CD4-positive, alpha-beta T cell treated with Interleukin-15 for 4 hours (primary cell): ENCODE data around the gene SPAG16.
"Not testable (repeated sequence)": the region's sequence is repeated elsewhere in the genome, so short reads cannot be mapped to it uniquely, and the experiment has no call there.

Experiments used
- DNase-seq: peaks from one replicate; pipeline ENCODE4 v3.0.0-alpha.2; 2020; ENCODE audit warnings: low spot score

The SPAG16 gene

GRCh38 chr2:213703406-213704098 lies 419.3 kb downstream of the SPAG16 start:
- DNase-seq: no peak

GRCh38 chr2:213710164-213710563 lies 425.9 kb downstream of the SPAG16 start:
- no peak for DNase-seq

- DNase-seq: not testable (repeated sequence)
Observed at GRCh38 chr2:213718411-213718810, 434.1 kb downstream of the SPAG16 start.

- DNase-seq: no peak
Observed at GRCh38 chr2:213722565-213722964, 438.3 kb downstream of the SPAG16 start.

- DNase-seq: no peak
Observed at GRCh38 chr2:213723041-213723560, 438.8 kb downstream of the SPAG16 start.

GRCh38 chr2:213723707-213724106 lies 439.4 kb downstream of the SPAG16 start:
- DNase-seq: no peak

GRCh38 chr2:213726101-213726500 lies 441.8 kb downstream of the SPAG16 start:
- no peak for DNase-seq

- DNase-seq: no peak
Observed at GRCh38 chr2:213733893-213734292, 449.6 kb downstream of the SPAG16 start.

GRCh38 chr2:213740453-213740852 lies 456.2 kb downstream of the SPAG16 start:
- no peak for DNase-seq

GRCh38 chr2:213751446-213751845 lies 467.2 kb downstream of the SPAG16 start:
- no peak for DNase-seq

- no peak for DNase-seq
Observed at GRCh38 chr2:213752575-213752974, 468.3 kb downstream of the SPAG16 start.

GRCh38 chr2:213757525-213757924 lies 473.3 kb downstream of the SPAG16 start:
- no peak for DNase-seq

GRCh38 chr2:213763354-213763753 lies 479.1 kb downstream of the SPAG16 start:
- no peak for DNase-seq

- no peak for DNase-seq
Observed at GRCh38 chr2:213763963-213764362, 479.7 kb downstream of the SPAG16 start.

- DNase-seq: no peak
Observed at GRCh38 chr2:213764849-213765248, 480.6 kb downstream of the SPAG16 start.

GRCh38 chr2:213766062-213766461 lies 481.8 kb downstream of the SPAG16 start:
- DNase-seq: no peak

- DNase-seq: no peak
Observed at GRCh38 chr2:213766465-213766901, 482.2 kb downstream of the SPAG16 start.

GRCh38 chr2:213787869-213788268 lies 503.6 kb downstream of the SPAG16 start:
- DNase-seq: no peak

- no peak for DNase-seq
Observed at GRCh38 chr2:213789940-213790339, 505.7 kb downstream of the SPAG16 start.

- DNase-seq: no peak
Observed at GRCh38 chr2:213792045-213792444, 507.8 kb downstream of the SPAG16 start.

- no peak for DNase-seq
Observed at GRCh38 chr2:213806125-213806726, 522.0 kb downstream of the SPAG16 start.

- no peak for DNase-seq
Observed at GRCh38 chr2:213816583-213816982, 532.3 kb downstream of the SPAG16 start.

- no peak for DNase-seq
Observed at GRCh38 chr2:213818436-213818835, 534.2 kb downstream of the SPAG16 start.

GRCh38 chr2:213834331-213834730 lies 550.1 kb downstream of the SPAG16 start:
- no peak for DNase-seq
